Effector memory CD4-positive, alpha-beta T cell (primary cell): ENCODE data around the gene SPART.

Source experiments
- DNase-seq, 3 donors: peaks; one replicate each; pipeline ENCODE4 v3.0.0-alpha.2; 2020
- H3K27ac ChIP-seq: 2 replicates; pipeline ENCODE4 v1.7.0; 2013; ENCODE audit warnings: mild to moderate bottlenecking, low read length, moderate library complexity; ENCODE audit not compliant: insufficient read depth, poor library complexity, severe bottlenecking
- H3K27me3 ChIP-seq: replicated peaks from 2 replicates; pipeline ENCODE4 v1.7.0; 2013; ENCODE audit warnings: mild to moderate bottlenecking, low read length; ENCODE audit not compliant: insufficient read depth, control insufficient read depth, poor library complexity, severe bottlenecking
- H3K36me3 ChIP-seq: 2 replicates; pipeline ENCODE4 v1.7.0; 2013; ENCODE audit warnings: mild to moderate bottlenecking, low read length, moderate library complexity; ENCODE audit not compliant: control insufficient read depth, insufficient read depth
- H3K4me1 ChIP-seq: 2 replicates; pipeline ENCODE4 v1.7.0; 2013; ENCODE audit warnings: low read length, mild to moderate bottlenecking; ENCODE audit not compliant: control insufficient read depth, insufficient read depth, poor library complexity, severe bottlenecking
- H3K4me3 ChIP-seq: 2 replicates; pipeline ENCODE4 v1.7.0; 2013; ENCODE audit warnings: low read length, low read depth, mild to moderate bottlenecking; ENCODE audit not compliant: insufficient read depth, poor library complexity, severe bottlenecking
- H3K9me3 ChIP-seq: 2 replicates; pipeline ENCODE4 v1.7.0; 2013; ENCODE audit warnings: mild to moderate bottlenecking, low read length, moderate library complexity; ENCODE audit not compliant: control insufficient read depth

SPART gene

GRCh38 chr13:36366031-36366430 lies 19.8 kb upstream of the SPART start:
- no peak overlapping the region for H3K27ac ChIP-seq
- no peak for DNase-seq
- no peaks in the 10 kb centered on the region for H3K27me3 ChIP-seq
- no peaks in the 10 kb centered on the region for H3K4me1 ChIP-seq
- no peaks in the 10 kb centered on the region for H3K9me3 ChIP-seq
- no peaks in the 10 kb centered on the region for H3K36me3 ChIP-seq
- H3K4me3 ChIP-seq: no peak overlapping the region

GRCh38 chr13:36363366-36363863 lies 17.2 kb upstream of the SPART start:
- DNase-seq: no peak
- Histone ChIP-seq H3K9me3 (no peaks in the 10 kb centered on the region), H3K27me3 (no peaks in the 10 kb centered on the region), H3K4me1 (no peaks in the 10 kb centered on the region), H3K27ac (no peak overlapping the region), H3K36me3 (no peaks in the 10 kb centered on the region), H3K4me3 (no peak overlapping the region)

- no peak overlapping the region for H3K27ac ChIP-seq
- no peaks in the 10 kb centered on the region for H3K9me3 ChIP-seq
- H3K4me3 ChIP-seq: no peak overlapping the region
- no peaks in the 10 kb centered on the region for H3K4me1 ChIP-seq
- H3K27me3 ChIP-seq: no peaks in the 10 kb centered on the region
- H3K36me3 ChIP-seq: no peaks in the 10 kb centered on the region
- no peak for DNase-seq
These were observed 16.7 kb upstream of the SPART start for GRCh38 chr13:36362914-36363313.

- Histone ChIP-seq H3K27me3 (no peaks in the 10 kb centered on the region), H3K36me3 (no peaks in the 10 kb centered on the region), H3K9me3 (no peaks in the 10 kb centered on the region), H3K4me1 (no peaks in the 10 kb centered on the region), H3K4me3 (no peak overlapping the region), H3K27ac (no peak overlapping the region)
- DNase-seq: no peak
These were observed 16.1 kb upstream of the SPART start for GRCh38 chr13:36362251-36362650.

DNA sequence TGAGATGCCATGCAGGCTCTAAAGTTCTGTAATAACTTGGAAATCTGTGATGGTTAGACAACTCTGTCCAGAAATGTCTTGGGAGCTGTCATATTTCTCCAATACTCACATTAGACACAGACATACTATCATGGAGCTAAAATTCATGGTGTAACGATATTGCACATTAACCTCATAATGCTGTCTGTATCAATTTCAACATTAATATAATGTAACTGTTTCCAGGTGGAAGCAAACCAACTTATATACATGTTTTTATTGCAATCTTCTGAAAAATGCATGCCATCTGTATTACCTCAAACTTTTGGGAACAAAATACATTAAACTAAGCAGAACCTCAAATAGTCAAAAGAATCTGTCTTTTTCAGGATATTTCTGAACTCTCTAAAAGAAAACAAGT lies 14.7 kb upstream of the SPART start:
- Histone ChIP-seq H3K27me3 (no peaks in the 10 kb centered on the region), H3K36me3 (no peaks in the 10 kb centered on the region), H3K4me3 (no peak overlapping the region), H3K4me1 (no peaks in the 10 kb centered on the region), H3K27ac (no peak overlapping the region), H3K9me3 (no peaks in the 10 kb centered on the region)
- DNase-seq: no peak

GRCh38 chr13:36359301-36359950 lies 13.2 kb upstream of the SPART start:
- Histone ChIP-seq H3K4me3 (no peak overlapping the region), H3K9me3 (no peaks in the 10 kb centered on the region), H3K27me3 (no peaks in the 10 kb centered on the region), H3K36me3 (no peaks in the 10 kb centered on the region), H3K27ac (no peak overlapping the region), H3K4me1 (no peaks in the 10 kb centered on the region)
- no peak for DNase-seq

- no peaks in the 10 kb centered on the region for H3K9me3 ChIP-seq
These were observed 12.1 kb upstream of the SPART start for GRCh38 chr13:36358175-36358718.

DNA sequence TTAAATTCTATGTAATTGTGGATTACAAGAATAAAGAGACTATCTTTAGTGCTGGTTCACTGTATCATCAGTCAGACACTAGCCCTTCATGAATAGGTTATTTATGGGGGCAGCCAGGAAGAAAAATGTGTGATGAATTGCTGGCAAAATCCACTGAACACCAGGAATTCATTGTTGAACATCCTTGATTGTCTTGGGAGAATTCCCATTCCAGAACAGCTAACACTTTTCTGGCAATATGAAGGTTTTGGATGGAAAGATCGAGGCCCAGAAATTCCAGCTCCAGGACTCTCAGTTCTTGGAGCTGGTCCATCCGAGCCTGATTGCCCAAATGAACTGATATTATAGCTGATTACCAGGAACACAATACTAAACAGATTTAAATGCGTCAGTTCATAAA lies 11.5 kb upstream of the SPART start:
- H3K36me3 ChIP-seq: no peaks in the 10 kb centered on the region
- H3K4me3 ChIP-seq: no peak overlapping the region
- H3K27ac ChIP-seq: no peak overlapping the region
- no peaks in the 10 kb centered on the region for H3K9me3 ChIP-seq
- H3K4me1 ChIP-seq: no peaks in the 10 kb centered on the region
- no peaks in the 10 kb centered on the region for H3K27me3 ChIP-seq
- no peak for DNase-seq

More at GRCh38 chr13:36358175-36358718, 12.1 kb upstream of the SPART start:
- Histone ChIP-seq H3K27me3 (no peaks in the 10 kb centered on the region), H3K27ac (no peak overlapping the region), H3K4me3 (no peak overlapping the region), H3K4me1 (no peaks in the 10 kb centered on the region), H3K36me3 (no peaks in the 10 kb centered on the region)
- no peak for DNase-seq

- Histone ChIP-seq H3K4me3 (no peak overlapping the region), H3K36me3 (no peaks in the 10 kb centered on the region), H3K9me3 (no peaks in the 10 kb centered on the region), H3K4me1 (no peaks in the 10 kb centered on the region), H3K27ac (no peak overlapping the region), H3K27me3 (no peaks in the 10 kb centered on the region)
- DNase-seq: no peak
These were observed 11.0 kb upstream of the SPART start for GRCh38 chr13:36357231-36357630.

DNA sequence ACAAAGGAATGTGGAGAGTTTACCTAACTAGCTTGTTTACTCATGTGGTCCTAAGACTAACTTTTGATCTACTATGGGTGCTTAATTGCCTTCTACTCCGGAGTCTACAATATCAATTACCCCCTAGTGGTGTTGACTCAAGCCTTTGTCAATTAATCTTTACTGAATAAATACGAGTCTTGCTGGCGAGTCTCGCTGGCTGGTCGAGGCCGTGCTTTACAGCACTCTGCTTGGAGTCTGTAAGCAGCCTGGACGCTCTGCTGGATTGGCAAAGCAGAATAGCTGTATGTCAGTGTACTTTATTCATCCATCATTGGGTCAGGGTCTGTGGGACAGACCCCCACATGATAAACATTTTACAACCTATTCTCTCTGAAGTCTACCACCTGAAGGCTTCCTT lies 9.9 kb upstream of the SPART start:
- Histone ChIP-seq H3K36me3 (no peaks in the 10 kb centered on the region), H3K27me3 (no peaks in the 10 kb centered on the region), H3K4me3 (no peak overlapping the region), H3K9me3 (no peaks in the 10 kb centered on the region), H3K27ac (no peak overlapping the region), H3K4me1 (no peaks in the 10 kb centered on the region)
- no peak for DNase-seq
